ENCODE results near the gene SNX1. TPM values are rescaled to one million over a fixed set of nuclear protein-coding genes. Genes with fewer than 3 reads are reported as not detected.

SNX1 gene
- total and polyA plus RNA-seq, 10 of the 15 experiments (the other 5 are each of a cell fraction or from before 2014, with no cell fraction given), result 17.8 to 115 (median 96.3) TPM

GRCh38 chr15:64180235-64180824, 84.5 kb downstream of the SNX1 start (continued):
- TF ChIP-seq CEBPZ (IDR thresholded peaks at IDR 0.05; ENCODE audit: low read depth, low read length), result no peak
- no peak for TF ChIP-seq FOXM1 (IDR thresholded peaks at IDR 0.05; ENCODE audit: low read depth, low read length)
- TF ChIP-seq IRF4 (IDR thresholded peaks at IDR 0.05; ENCODE audit: low read depth, low read length), result no peak

- in situ Hi-C loops (cut with MboI), result no loop called here
- H2AFZ ChIP-seq (ENCODE audit: control insufficient read depth, low read depth, low read length), result no peak overlapping the region
- H3K27ac ChIP-seq (ENCODE audit: control insufficient read depth, insufficient read depth), result no peak overlapping the region
- no TSS peak for BruUV-seq (replicated peaks)
- H4K20me1 ChIP-seq (ENCODE audit: control insufficient read depth, insufficient read depth), result no peaks in the 10 kb centered on the region
- FAIRE-seq, result no peak
- no peaks in the 10 kb centered on the region for H3K27me3 ChIP-seq (replicated peaks in 1 of 2; ENCODE audit: control insufficient read depth in 2 of 2, insufficient read depth in 2 of 2, low read length in 1 of 2)
- H3K9me3 ChIP-seq (replicated peaks; ENCODE audit: control insufficient read depth, insufficient read depth, low read length), result no peaks in the 10 kb centered on the region
- peaks cover 11% of the 10 kb centered on the region; the same call in 1 of the 2 replicates for H3K4me1 ChIP-seq (ENCODE audit: control insufficient read depth, insufficient read depth, low read length)
- no peaks in the 10 kb centered on the region for H3K79me2 ChIP-seq (ENCODE audit: control insufficient read depth, insufficient read depth, low read length)
- ChIA-PET CTCF (no interaction called here), SMC1A (ENCODE audit: uncharacterized antibody, unreplicated experiment) (no interaction called here), POLR2A (no interaction called here), RAD21 (ENCODE audit: unreplicated experiment) (no interaction called here)
- H3K36me3 ChIP-seq (ENCODE audit: control insufficient read depth in 2 of 2, insufficient read depth in 2 of 2, low read length in 1 of 2), result peaks cover 1 to 4% of the 10 kb centered on the region in 2 experiments; a peak in 2 of 4 replicates
- H3K4me2 ChIP-seq (ENCODE audit: control insufficient read depth, insufficient read depth), result no peak overlapping the region
- H3K4me3 ChIP-seq, result no peak overlapping the region
- ATAC-seq, result no peak
- no peak overlapping the region for H3K9ac ChIP-seq (ENCODE audit: control insufficient read depth, insufficient read depth, low read length)
- DNase-seq (ENCODE audit: low read depth, low spot score), result no peak
- no peak for TF ChIP-seq USF2 (IDR thresholded peaks at IDR 0.05; ENCODE audit: borderline replicate concordance, low read depth, low read length)
- 81% methylated on average over 4 of the region's 4 CpGs for WGBS (ENCODE audit: insufficient coverage, insufficient replicate concordance, low lambda C conversion rate, missing lambda C conversion rate)
- intact Hi-C loops (cut with micrococcal nuclease; ENCODE audit: unreplicated experiment), result no loop called here
Measured at GRCh38 chr15:64182859-64183370, 87.1 kb downstream of the SNX1 start.

Data from GM12878 (cell line).